Pancreas (tissue), 10 donors: Measurements from ENCODE around the gene SYNGAP1. TPM values are rescaled to one million over a fixed set of nuclear protein-coding genes. Genes with fewer than 3 reads are reported as not detected.

Source experiments
- ATAC-seq, 4 donors: fragments of 200-7000 bp; cut with Tn5 transposase; one replicate each; pipeline versions ENCODE4 v1.8.0 to v1.9.1; 2020; ENCODE audit warnings: mild to moderate bottlenecking in 4 of 4, moderate library complexity in 4 of 4
- DNase-seq, 6 donors: peaks; one replicate each; pipeline ENCODE4 v3.0.0-alpha.2; 2020
- FAIRE-seq: peaks from 2 replicates; lab custom pipeline; 2012; peaks lifted over from hg19 to GRCh38; lab: Jason Lieb, UNC
- H3K27ac ChIP-seq, 4 donors: fragments of 200-600 bp; sonication (generic); 1 replicate in 3 of 4; 2 replicates in 1 of 4; pipeline versions ENCODE4 v1.5.0 to v1.8.0; 2020
- H3K27me3 ChIP-seq, 4 donors: fragments of 200-600 bp; one replicate each; pipeline ENCODE4 v1.8.0; 2021
- H3K36me3 ChIP-seq, 3 donors: fragments of 200-600 bp; sonication (generic) in 1 of 3; one replicate each; pipeline versions ENCODE4 v1.5.0 to v1.8.0; 2020 to 2021
- H3K4me1 ChIP-seq, 3 donors: fragments of 200-600 bp; one replicate each; pipeline ENCODE4 v1.8.0; 2021
- H3K4me3 ChIP-seq, 4 donors: fragments of 200-600 bp; sonication (generic) in 2 of 4; one replicate each; pipeline versions ENCODE4 v1.5.0 to v1.8.0; 2020 to 2021
- H3K9me3 ChIP-seq, 4 donors: fragments of 200-600 bp; one replicate each; pipeline ENCODE4 v1.8.0; 2021
- WGBS, 2 donors: extraction: QIAGEN DNeasy Blood & Tissue Kit; methylation state at CpG; one replicate each; pipeline ENCODE4 v1.1.7; 2013; 5-methylcytosine and 5-hydroxymethylcytosine counted together
- intact Hi-C, 3 donors: fragments of 100-400 bp; cut with DNase I; formaldehyde crosslinking; loops; one replicate each; pipeline versions ENCODE4 v1.11.1 to v1.14.2; 2022
- polyA plus RNA-seq, 2 donors: library from polyadenylated mRNA; stranded (reverse); fragments of 200-250 nt; gene quantifications; one replicate each; pipeline ENCODE4 v1.2.3, GENCODE V29; 2013
- total RNA-seq, 6 donors: library from RNA; stranded (reverse); fragmentation: NEBNext Ultra II Directional in 4 of 6; extraction: Animal tissue kit (Norgen Biotek cat#: 25700) in 4 of 6; gene quantifications; one replicate each; pipeline versions ENCODE4 v1.2.1 to v1.2.4, GENCODE V29; 2021 to 2023
- TF ChIP-seq, protein P1 (sequence below), 4 donors: fragments of 200-600 bp; sonication (generic) in 3 of 4; IDR thresholded peaks; one replicate each; pipeline versions ENCODE4 v1.5.0 to v1.8.0; 2021; ENCODE audit warnings: antibody characterized with exemption in 4 of 4
- donor health status: healthy with polysubstance abuse.
- donor health status: DM: no; HTN: no; CAD: no; lungs with moderate emphysema.
- donor health status: DM: no; HTN: no; CAD: no.
- donor health status: control.
- donor health status: control.
- donor health status: Bipolar disorder and iron deficiency.
- donor health status: DM: yes; HTN: yes; CAD: no.
- donor health status: DM: no; HTN: no; CAD: no.
- donor health status: DM: no; HTN: no; CAD: no.
- donor health status: DM: yes; HTN: yes; CAD: no.

The SYNGAP1 gene
- total and polyA plus RNA-seq, 8 donors = 4.6 to 16.4 (median 5.8) TPM

DNA sequence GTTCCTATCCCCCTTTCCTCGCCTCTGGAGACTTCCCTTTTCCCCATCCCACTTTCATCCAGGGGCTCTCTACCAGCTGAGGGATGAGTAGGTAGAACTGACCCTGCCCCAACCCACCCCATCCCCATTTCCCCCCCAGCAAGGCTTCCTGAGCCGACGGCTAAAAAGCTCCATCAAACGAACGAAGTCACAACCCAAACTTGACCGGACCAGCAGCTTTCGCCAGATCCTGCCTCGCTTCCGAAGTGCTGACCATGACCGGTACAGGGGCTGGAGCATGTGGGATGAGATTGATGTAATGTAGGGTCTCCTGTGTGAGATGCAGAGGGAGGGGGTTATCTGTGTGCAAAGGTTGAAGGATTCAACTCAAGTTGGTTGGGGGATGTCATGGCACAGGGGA is 12.7 kb downstream of the SYNGAP1 start:
- peaks cover 0 to 4% (median 0%) of the 10 kb centered on the region in 3 donors for H3K4me1 ChIP-seq
- no peak overlapping the region for H3K27ac ChIP-seq
- FAIRE-seq (no peak), ATAC-seq (no peak), DNase-seq (no peak)
- no peaks in the 10 kb centered on the region for H3K27me3 ChIP-seq
- intact Hi-C loops = no loop called here
- TF ChIP-seq, protein P1, sequence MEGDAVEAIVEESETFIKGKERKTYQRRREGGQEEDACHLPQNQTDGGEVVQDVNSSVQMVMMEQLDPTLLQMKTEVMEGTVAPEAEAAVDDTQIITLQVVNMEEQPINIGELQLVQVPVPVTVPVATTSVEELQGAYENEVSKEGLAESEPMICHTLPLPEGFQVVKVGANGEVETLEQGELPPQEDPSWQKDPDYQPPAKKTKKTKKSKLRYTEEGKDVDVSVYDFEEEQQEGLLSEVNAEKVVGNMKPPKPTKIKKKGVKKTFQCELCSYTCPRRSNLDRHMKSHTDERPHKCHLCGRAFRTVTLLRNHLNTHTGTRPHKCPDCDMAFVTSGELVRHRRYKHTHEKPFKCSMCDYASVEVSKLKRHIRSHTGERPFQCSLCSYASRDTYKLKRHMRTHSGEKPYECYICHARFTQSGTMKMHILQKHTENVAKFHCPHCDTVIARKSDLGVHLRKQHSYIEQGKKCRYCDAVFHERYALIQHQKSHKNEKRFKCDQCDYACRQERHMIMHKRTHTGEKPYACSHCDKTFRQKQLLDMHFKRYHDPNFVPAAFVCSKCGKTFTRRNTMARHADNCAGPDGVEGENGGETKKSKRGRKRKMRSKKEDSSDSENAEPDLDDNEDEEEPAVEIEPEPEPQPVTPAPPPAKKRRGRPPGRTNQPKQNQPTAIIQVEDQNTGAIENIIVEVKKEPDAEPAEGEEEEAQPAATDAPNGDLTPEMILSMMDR (IDR thresholded peaks at IDR 0.05) = no peak
- no peaks in the 10 kb centered on the region for H3K9me3 ChIP-seq
- no peak overlapping the region for H3K4me3 ChIP-seq
- 86% methylated on average over 10 of the region's 10 CpGs for WGBS, 2 donors
- no peaks in the 10 kb centered on the region for H3K36me3 ChIP-seq

DNA sequence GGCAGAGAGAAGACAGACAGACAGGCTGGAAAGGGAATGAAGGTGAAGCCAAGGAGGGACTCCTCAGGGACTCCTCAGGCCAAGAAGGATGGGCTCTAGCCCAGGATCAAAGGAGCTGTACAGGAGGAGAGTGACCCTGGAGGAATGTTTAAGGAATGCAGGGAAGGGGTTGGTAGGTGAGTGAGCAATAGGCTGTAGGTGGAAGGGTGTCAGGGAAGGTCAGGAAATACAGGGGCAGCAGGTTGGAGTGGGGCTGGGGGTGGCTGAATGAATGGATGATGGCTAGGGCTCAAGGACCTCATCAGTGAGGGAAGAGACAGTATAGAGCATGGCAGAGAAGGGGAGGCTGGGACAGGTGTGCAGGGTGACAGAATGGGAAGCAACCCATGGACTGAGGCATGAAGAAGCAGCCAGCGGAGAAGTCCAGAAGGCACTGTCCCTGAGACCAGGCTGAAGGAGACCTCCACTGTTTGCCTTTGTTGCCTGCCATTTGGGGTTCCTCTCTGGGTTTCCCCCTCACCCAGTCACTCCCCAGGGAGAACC is 13.2 kb downstream of the SYNGAP1 start:
- intact Hi-C loops = no loop called here
- Histone ChIP-seq H3K4me3 (no peak overlapping the region), H3K9me3 (no peaks in the 10 kb centered on the region), H3K4me1 (peaks cover 0 to 4% (median 0%) of the 10 kb centered on the region in 3 donors), H3K27me3 (no peaks in the 10 kb centered on the region), H3K27ac (no peak overlapping the region), H3K36me3 (peaks cover 0 to 2% (median 0%) of the 10 kb centered on the region in 3 donors)
- no peak for FAIRE-seq
- no peak for ATAC-seq
- TF ChIP-seq, protein P1 (IDR thresholded peaks at IDR 0.05) = no peak
- 95 to 100% methylated on average over 1 of the region's 1 CpG for WGBS, 2 donors
- no peak for DNase-seq

DNA sequence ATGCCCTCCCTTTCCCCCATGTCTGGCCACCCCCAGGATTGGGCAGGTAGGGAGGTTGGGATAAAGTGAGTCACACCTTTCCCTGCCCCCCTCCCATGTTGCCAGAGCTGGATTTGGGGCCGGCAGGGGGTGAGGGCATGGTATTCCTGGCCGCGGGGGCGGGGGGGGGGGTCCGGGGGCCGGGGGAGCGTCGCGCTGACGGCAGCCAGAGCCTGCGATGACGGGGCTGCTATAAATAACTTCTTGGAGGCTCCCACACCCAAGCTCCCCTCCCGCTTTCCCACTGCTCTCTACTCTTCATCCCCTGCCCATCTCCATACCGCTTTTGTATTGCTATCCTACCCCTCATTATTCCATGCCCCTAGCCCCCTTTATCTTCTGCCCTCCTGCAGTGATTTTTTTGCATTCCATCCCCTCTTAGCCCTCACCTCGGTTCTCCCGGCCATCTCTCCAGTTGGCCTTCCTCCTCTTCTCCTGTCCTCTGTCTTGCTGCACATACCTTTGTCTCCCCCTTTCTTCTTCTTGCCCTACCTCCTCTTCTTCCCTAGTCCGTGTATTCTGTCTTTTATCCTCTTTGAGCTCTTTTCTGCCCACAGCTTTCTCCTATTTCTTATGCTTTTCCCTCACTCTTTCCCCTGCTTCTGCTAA is 13.8 kb downstream of the SYNGAP1 start:
- TF ChIP-seq, protein P1 (IDR thresholded peaks at IDR 0.05) = no peak
- H3K9me3 ChIP-seq = no peaks in the 10 kb centered on the region
- H3K4me1 ChIP-seq = no peaks in the 10 kb centered on the region
- H3K27ac ChIP-seq = no peak overlapping the region
- ATAC-seq (no peak), FAIRE-seq (no peak), DNase-seq (no peak)
- H3K36me3 ChIP-seq = peaks cover 0 to 3% (median 0%) of the 10 kb centered on the region in 3 donors
- no peaks in the 10 kb centered on the region for H3K27me3 ChIP-seq
- intact Hi-C loops = no loop called here
- no peak overlapping the region for H3K4me3 ChIP-seq
- 54 to 55% methylated on average over 10 to 16 of the region's 17 CpGs for WGBS, 2 donors

DNA sequence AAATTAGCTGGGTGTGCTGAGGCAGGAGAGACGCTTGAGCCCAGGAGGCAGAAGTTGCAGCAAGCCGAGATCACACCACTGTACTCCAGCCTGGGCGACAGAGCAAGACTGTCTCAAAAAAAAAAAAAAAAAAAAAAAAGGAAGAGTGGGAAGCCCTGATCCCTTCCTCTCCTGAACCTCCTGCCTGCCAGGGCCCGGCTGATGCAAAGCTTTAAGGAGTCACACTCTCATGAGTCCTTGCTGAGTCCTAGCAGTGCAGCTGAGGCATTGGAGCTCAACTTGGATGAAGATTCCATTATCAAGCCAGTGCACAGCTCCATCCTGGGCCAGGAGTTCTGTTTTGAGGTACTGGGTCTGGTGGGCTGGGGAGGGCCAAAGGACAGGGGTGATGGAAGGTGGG is 15.1 kb downstream of the SYNGAP1 start:
- intact Hi-C loops = no loop called here
- Histone ChIP-seq H3K9me3 (no peaks in the 10 kb centered on the region), H3K36me3 (peaks cover 0 to 3% (median 0%) of the 10 kb centered on the region in 3 donors), H3K27ac (no peak overlapping the region), H3K4me3 (no peak overlapping the region), H3K4me1 (no peaks in the 10 kb centered on the region), H3K27me3 (no peaks in the 10 kb centered on the region)
- no peak for FAIRE-seq
- ATAC-seq = no peak
- no peak for DNase-seq
- 83 to 94% methylated on average over 4 of the region's 4 CpGs for WGBS, 2 donors
- TF ChIP-seq, protein P1 (IDR thresholded peaks at IDR 0.05) = no peak

DNA sequence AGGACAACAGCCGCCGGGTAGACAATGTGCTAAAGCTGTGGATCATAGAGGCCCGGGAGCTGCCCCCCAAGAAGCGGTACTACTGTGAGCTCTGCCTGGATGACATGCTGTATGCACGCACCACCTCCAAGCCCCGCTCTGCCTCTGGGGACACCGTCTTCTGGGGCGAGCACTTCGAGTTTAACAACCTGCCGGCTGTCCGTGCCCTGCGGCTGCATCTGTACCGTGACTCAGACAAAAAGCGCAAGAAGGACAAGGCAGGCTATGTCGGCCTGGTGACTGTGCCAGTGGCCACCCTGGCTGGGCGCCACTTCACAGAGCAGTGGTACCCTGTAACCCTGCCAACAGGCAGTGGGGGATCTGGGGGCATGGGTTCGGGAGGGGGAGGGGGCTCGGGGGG is 17.8 kb downstream of the SYNGAP1 start:
- ATAC-seq = no peak
- WGBS, 2 donors = 90 to 96% methylated on average over 18 of the region's 18 CpGs
- TF ChIP-seq, protein P1 (IDR thresholded peaks at IDR 0.05) = no peak
- Histone ChIP-seq H3K27ac (no peak overlapping the region), H3K27me3 (no peaks in the 10 kb centered on the region), H3K4me1 (no peaks in the 10 kb centered on the region), H3K36me3 (peaks cover 0 to 3% (median 0%) of the 10 kb centered on the region in 3 donors), H3K4me3 (no peak overlapping the region), H3K9me3 (no peaks in the 10 kb centered on the region)
- DNase-seq = no peak
- FAIRE-seq = no peak
- intact Hi-C loops = no loop called here
